Cerebellar nuclear complex (tissue), 1 donor: ENCODE measurements around the gene DNASE1L3.
"Not testable (repeated sequence)": the region's sequence is repeated elsewhere in the genome, so short reads cannot be mapped to it uniquely, and the experiment has no call there.

Source experiments
- DNase-seq, 2 experiments: peaks; one replicate each; lab custom pipeline; 2025; lab: John Stamatoyannopoulos, UW

The DNASE1L3 gene

DNA sequence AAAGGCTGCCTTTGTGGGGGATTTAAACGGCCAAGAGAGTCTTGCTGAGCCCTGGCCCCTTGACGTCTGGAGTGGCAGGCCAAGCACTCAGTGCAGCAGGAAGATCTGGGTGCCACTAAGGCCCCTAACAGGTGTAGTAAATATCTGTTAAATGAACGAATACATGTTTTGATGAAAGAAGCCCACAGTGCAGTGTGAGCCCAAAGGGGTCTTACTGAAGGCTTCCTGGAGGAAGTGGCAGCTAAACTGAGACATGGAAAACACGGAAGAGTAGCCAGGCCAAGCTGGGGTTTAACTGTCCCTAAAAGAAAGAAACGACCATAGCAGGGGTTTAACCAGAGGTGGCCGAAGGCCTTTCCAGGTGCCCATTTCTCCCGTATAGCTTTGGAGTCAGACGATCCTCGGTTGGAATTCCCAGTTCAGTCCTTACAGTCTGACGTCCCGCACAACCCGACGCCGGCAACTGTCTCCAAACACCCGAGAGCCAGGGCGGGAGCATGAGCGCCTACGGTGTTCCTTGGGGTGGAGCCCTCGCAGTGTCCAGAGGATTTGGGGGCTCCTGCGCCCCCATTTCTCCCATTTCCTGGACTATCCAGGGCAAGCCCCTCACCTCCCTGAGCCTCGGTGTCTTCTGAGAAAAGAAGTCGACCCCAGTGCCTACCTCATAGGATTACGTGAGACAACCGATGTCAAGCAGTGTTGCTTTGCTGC, 25.9 kb upstream of the DNASE1L3 start:
- peak in 1 of 2 experiments; percentile 33 for DNase-seq

DNA sequence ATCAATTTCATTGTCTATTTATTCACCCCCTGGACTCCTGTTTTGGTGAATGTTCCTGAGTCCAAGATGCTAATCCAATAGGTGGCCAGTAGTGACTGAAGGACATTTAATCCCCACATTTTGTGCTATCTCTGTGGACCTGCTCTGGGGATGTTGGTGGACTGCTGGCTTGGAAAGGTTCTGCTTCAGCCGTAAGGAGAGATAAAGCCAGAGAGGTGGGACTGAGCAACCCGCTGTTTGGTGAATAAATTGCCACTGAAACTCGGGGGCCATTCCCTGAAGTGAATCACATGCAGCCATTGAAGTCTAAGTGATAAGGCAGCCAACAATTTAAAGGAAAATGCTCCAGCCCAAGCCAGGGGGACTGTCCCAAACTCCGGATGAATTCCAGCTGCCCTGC, 25.2 kb upstream of the DNASE1L3 start:
- DNase-seq: no peak

DNA sequence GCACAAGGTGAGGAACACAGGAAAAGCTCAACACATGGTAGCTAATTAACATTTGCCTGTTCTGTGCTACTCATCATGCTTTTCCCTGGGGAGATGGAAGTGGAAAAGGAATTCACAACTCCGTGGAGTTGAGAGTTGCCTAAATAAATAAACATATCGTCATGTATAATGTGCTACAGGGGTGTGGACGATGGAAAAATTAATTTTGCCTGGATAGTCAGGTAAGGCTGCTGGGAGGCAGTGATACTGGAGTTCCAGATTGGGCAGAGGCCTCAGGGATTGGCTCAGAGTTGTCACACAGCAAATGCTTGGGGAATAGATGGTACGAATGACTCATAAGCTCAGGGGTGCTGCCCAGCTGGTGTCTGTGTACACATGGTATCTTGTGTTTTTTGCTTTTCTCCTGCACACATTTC, 23.8 kb upstream of the DNASE1L3 start:
- no peak for DNase-seq

DNA sequence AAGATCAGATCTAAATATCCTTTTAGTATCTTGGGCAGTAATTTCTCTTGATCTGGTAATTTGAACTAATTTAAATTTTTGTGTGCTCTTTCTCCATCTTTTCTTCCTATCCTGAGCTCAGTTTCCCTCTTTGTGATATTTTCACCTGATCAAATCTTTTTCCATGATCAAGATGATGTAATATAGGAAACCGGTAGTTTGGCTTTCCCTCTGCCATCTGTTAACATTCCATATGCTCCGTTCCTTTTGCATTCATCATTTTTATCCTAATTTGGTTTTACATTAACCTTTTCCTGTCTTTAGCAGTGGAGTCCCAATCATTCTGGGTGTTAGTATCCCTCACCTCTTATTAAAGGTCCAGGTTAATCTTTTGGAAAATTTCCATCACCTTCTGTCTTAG, 20.9 kb upstream of the DNASE1L3 start:
- DNase-seq: no peak

DNA sequence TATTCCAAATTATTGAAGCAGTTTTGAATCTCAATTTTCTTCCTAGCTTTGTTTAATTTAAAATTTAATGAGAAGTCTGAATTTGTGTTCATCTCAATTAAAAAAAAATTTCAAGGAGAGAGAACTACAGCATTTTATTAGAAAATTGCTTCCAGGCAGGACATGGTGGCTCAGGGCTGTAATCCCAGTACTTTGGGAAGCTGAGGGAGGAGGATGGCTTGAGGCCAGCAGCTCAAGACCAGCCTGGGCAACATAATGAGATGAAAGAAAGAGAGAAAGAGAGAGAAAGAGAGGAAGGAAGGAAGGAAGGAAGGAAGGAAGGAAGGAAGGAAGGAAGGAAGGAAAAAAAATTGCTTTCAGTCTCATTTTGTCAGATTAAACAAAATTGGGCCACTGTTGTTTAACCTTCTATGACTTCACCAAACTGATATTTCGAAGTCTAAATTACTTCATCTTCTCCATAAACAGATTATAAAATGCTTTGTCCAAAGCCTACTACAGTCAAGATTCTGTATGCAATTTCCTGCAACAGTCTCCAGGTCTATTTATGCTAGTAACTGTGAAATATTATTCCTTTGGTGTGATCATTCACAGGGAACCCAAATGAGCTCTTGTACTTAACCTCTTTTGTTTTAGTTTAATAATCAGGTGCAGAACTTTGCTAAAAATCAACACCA, 20.2 kb upstream of the DNASE1L3 start:
- no peak for DNase-seq

DNA sequence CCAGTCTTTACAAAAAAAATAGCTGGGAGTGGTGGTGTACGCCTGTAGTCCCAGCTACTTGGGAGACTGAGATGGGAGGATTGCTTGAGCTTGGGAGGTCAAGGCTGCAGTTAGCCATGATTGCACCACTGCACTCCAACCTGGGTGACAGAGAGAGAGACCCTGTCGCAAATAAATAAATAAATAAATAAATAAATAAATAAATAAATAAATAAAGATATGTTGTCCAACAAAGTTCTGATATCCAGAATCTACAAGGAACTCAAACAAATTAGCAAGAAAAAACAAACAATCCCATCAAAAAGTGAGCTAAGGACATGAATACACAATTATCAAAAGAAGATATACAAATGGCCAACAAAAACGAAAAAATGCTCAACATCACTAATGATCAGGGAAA, 17.2 kb upstream of the DNASE1L3 start:
- not testable (repeated sequence) for DNase-seq

DNA sequence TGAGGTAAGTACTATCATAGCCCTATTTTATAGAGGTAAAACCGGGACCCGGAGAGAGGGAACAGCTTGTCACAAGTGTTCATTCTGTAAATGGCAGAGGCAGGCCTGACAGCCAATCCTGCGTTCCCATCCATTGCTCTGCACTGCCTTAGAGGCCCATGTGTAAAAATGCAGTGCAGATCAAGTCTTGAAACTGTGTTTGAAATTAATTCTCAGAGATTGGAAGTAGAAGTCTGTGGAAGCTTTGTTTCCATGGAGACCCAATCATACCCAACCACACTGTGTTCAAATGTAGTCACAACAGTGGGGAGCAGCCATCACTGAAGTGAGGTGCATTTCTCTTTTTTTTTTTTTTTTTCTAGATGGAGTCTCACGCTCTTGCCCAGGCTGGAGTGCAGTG, 13.1 kb upstream of the DNASE1L3 start:
- no peak for DNase-seq

DNA sequence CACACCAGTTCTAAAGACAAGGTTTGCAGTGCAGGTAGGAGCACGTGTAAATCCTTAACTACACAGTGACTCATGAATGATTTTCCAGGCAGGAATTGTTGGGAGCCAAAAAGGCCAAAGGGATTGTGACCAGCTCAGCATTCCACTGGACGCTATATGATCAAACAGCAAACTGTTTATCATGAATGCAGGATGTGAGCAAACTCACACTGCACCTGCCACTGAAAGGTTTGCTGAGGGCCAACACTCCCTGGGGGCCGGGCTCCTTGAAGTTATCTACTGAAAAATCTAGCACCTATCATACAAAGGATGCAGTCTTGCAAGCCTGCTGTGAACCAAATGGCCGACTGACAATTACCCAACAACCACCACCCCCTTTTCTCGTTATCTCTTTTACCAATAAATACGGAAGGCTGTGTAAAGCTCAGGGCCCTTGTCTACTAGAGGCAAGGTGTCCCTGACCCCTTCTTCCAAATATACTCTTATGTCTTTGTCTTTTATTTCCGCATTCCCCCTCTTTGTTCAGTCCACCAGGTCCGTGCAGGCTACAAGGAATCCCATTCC, 11.5 kb upstream of the DNASE1L3 start:
- DNase-seq: no peak

DNA sequence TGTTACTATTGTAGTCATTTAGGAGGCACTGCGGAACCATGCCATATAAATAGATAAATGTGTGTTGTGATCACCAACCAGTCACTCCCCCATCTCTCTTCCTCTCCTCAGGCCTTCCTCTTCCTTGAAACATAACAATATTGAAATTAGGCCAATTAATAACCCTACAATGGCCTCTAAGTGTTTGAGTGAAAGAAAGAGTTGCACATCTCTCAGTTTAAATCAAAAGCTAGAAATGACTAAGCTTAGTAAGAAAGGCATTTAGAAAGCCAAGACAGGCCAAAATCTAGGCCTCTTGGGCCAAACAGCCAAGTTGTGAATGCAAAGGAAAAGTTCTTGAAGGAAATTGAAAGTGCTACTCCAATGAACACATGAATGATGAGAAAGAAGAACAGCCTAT, 8.1 kb upstream of the DNASE1L3 start:
- DNase-seq: no peak

DNA sequence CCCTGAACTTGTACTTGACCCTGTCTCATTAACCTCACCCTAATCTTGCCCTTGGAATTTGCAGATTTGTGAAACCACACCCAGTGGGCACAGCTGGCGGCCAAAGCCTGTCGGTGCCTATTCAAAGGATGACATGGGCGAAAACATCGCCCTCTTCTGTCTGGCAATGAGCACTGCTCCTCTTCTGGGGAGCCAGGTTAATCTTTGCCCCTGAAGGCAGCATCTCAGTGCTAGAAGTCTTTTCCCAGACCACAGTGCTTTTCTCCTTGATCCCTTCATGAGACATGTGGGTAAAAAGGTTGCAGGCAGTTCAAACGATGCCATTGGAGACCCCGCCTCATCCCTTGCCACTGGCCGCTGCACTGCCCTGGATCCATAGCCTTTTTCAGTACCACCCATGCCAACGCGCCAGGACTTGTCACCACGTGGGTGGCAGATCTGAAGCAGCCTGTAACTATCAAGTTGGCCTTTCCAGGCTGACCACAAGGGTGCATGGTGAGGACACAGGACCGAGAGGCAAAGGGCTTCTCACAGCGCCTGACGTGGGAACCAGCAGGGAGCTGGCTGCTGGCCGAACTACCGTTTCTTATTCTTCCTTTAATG, 6.5 kb upstream of the DNASE1L3 start:
- DNase-seq: peak in 1 of 2 experiments; percentile 3

DNA sequence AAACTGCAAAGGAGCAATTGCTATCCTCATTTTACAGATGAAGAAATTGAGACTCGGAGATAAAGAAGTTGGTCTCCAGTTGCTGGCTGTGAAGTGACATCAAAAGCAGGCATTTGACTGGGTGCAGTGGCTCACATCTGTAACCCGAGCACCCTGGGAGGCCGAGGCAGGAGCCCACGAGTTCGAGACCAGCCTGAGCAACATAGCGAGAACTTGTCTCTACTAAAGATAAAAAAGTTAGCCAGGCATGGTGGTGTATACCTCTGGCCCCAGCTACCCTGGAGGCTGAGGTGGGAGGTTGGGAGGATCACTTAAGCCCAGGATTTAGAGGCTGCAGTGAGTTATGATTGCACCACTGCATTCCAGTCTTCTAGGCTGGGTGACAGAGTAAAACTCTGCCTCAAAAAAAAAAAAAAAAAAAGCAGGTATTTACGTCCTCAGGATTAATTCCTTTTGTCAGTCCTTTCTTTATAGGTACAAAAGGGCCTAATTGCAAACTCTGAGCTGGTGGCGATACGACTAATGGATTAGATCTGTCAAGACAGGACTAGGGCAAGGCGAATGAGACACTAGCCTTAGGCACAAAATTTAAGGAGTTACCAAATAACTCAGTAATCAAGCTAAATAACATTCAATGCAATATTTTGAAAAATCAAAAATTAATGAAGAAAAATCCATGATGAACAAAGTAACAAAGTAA, 5.9 kb upstream of the DNASE1L3 start:
- DNase-seq: no peak

DNA sequence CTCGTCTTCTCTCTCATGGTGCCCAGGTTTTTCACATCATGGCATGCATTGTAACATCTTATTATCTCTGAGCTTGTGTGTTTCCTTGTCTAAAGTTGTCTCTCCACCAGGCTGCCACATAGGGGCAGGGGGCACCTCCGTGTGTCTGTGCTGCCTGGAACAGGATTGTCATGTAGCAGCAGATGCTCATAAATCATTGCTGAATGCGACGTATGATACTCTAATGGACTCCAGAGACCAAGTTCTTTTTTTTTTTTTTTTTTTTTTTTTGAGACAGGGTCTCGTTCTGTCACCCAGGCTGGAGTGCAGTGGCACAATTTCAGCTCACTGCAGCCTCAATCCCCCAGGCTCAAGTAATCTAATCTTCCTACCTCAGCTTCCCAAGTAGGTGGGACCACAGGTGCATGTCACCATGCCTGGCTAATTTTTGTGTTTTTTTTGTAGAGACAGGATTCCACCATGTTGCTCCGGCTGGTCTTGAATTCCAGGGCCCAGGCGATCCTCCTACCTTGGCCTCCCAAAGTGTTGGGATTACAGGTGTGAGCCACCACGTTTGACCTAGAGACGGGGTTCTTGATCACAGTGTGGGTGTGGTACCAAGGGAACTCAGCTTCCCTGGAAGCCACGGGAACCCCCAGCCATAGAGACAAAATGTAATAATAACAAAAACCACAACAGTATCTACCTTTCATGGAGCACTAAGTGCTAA, 4.7 kb upstream of the DNASE1L3 start:
- no peak for DNase-seq

DNA sequence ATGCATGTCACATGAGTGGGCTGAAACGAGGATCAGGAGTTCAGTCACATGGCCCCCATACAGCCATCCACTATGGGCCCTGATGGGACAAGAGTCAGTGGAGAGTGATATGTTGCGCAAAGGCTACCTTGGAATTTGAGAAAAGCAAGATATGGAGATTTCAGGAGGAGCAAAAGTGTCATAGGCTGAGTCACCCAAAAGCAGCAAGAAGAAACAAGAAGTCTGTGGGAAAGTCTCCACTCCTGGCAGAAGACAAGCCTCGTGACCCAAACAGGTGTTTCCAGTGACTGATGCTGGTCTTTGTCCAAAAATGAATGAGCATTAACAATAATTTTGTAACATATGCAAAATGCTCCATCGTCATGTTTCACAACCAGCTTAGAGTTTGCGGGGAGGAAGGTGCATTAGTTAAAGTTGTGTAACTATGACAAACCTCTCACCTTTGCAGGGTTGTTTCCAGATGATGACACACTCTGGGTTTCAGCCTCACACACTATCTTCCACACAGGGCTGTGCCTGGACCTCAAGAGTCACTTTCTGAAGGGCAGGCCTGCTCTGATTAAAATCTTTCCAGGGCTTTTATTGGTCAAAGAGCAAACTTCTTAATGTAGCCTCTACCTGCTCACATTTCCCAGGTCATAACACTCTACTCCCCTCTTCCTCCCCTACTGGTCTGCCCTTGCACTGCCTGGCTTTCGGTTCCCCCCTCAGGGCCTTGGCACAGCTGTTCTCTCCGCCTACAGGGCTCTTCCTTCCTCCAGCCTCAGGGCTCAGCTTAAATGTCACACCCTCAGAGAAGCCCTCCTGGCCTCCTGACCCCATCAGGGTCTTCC, 3.9 kb upstream of the DNASE1L3 start:
- DNase-seq: no peak

DNA sequence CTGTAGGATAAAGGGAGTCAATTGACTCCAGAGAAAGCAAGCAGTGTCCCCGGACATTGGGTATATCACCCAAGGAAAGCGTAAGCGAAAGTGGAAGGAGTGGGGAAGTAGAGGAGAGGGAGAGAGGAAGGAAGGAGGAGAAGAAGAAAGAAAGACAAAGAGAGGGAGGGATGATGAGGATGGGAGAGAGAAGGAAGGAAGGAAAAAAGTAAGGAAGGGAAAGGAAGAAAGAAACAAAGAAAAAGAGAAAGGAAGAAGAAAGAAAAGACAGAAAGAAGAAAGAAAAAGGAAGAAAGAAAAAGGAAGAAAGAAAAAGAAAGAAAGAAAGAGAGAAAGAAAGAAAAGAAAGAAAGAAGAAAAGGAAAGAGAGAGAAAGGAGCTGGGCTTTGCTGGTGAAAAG, 839 bp downstream of the DNASE1L3 start:
- DNase-seq: no peak

DNA sequence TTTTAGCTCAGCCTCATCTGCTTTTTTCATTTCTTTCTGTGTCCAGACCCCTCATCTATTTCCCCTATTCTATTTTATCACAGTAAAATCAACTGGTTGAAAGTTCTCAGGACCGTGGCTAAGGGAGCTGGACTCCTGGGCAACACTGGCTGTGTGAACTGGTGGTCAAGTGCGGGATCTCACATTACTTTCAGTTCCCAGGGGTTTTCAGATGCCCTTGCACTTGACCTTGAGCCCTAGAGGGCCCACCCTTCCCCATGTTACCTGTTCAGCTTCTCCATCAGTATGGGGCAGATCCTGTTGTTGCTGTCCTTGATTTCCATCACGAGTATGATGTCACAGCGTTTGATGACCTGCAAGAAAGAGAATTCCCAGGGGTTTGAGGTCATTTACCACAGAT, 2.8 kb downstream of the DNASE1L3 start:
- no peak for DNase-seq

DNA sequence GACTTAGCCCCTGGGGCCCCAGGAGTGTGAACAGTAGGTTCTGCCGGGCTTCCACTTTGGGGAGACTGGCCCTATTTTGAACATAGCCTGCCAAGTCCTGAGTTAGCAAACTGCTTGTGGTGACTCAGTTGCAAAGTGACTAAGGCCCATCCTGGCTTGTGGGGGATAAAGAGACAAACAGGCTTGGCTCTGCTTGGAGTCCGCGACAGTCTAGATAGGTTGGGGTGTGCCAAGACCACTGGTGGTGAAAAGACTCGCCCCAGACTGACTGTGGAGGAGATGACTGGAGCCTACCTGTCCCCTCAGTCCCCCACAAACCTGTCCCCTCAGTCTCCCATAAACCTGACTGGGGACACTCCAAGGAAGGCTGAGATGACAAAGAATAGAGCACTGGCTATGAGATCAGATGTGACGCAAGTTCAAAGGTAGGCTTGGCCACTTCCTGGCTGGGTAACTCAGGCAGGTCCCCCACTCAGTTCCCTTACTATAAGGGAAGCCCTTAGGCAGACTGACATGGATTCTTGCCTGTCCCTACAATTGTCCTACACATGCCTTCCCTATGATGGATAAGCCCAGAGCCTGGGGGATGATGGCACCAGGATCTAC, 4.3 kb downstream of the DNASE1L3 start:
- DNase-seq: no peak

DNA sequence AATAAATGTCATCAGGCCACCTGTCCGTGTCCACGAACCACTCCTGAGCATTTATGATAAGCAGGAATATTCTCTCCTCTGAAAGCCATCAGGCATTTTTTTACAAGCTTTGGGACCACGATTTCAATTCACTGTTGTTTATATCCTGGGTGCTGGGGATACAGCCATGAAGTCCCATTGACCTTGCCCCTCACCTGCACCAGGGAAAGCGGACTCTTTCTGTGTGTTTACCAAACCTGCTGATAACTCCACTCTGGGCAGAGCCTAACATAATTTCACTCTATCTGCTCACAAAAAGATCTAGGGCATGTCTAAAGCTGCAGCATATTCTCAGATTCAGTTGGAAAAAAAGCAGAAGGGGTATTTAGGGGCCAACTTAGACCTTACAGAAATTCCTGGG, 4.8 kb downstream of the DNASE1L3 start:
- no peak for DNase-seq

DNA sequence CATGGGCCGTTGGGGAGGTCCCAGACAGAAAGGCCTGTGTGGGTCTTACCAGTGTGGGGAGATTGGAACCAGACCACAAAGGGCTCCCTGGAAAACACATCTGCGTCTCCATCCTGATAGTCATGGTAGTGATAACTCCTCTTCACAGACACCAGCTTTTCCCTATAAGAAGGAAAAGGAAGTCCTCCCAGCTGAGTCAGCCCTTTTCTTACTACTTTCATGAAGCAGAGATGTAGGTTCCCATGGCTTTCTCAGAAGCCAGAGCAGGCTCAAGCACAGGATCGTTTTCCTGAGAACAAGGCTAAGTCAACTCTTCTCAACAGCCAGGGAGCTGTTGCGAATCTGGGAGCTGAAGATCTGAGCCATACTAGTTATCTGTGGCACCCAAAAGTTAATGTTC, 6.1 kb downstream of the DNASE1L3 start:
- no peak for DNase-seq

DNA sequence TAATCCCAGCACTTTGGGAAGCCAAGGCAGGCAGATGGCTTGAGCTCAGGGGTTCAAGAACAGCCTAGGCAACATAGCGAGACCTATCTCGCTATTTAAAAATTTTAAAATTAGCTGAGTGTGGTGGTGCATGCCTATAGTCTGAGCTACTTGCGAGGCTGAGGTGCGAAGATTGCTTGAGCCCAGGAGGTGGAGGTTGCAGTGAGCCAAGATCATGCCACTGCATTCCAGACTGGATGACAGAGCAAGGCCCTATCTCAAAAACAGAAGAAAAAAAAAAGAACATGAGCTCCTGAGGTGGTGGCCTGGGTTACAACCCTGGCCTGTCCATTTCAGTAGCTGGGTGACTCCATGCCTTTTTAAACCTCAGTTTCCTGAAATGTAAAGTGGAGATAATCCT, 7.2 kb downstream of the DNASE1L3 start:
- no peak for DNase-seq

DNA sequence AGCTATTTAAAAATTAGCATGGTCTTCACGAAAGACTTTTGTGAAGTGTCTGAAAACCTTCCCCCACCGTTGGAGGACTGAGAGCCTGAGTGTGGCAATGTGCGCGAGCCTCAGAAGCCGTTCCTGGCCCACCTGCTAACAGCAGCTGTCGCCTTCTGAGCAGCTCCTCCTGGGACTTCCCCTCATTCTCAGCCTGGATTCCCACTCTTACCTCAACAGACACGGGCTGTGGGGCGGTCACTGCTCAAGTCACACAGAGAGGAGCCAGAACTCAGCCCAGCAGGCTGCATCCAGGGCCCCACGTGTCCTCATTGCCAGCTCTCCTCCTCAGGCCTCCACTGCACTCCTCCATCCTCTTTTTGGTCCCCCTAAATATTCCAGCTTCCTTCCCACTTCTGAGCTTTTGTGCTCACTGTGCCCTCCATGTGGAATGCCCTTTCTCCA, 7.8 kb downstream of the DNASE1L3 start:
- no peak for DNase-seq
